A673 (cell line): ENCODE measurements around the gene KLRF1.

Experiments used
- CTCF ChIP-seq: fragments of 300-800, 200-600 bp; sonication (generic); conservative IDR thresholded peaks from 2 replicates; pipeline ENCODE4 v1.5.1; 2017; ENCODE audit warnings: low read depth, mild to moderate bottlenecking, antibody characterized with exemption, low read length, moderate library complexity, mixed read lengths
- EZH2 ChIP-seq: fragments of 200-600 bp; sonication (generic); IDR thresholded peaks from 2 replicates; pipeline ENCODE4 v1.6.1; 2017; ENCODE audit warnings: borderline replicate concordance, low read depth, mild to moderate bottlenecking, mixed read lengths, antibody characterized with exemption, low read length; ENCODE audit not compliant: poor library complexity, severe bottlenecking

GRCh38 chr12:9888665-9889273 lies 61.5 kb downstream of the KLRF1 start:
- no peak for TF ChIP-seq CTCF
- no peak for TF ChIP-seq EZH2
